SK-N-SH (cell line): ENCODE measurements around the gene GFI1B. TPM values are rescaled to one million over a fixed set of nuclear protein-coding genes. Genes with fewer than 3 reads are reported as not detected.

Source experiments
- CTCF ChIA-PET: fragments of 300-600, 350-600 bp; formaldehyde crosslinking; extraction: SDS; loops from one replicate; lab custom pipeline; 2021; lab: Yijun Ruan, JAX
- POLR2A ChIA-PET: fragments of 350-600 bp; sonication (Branson Sonifier 250); formaldehyde crosslinking; extraction: SDS; loops from one replicate; lab custom pipeline; 2020; ENCODE audit warnings: antibody characterized with exemption, inconsistent platforms; lab: Yijun Ruan, JAX
- DNase-seq: peaks from one replicate; pipeline ENCODE4 v3.0.0; 2012
- H2AFZ ChIP-seq: fragments of 200-600 bp; sonication (generic); 2 replicates; pipeline ENCODE4 v1.8.1; 2016; ENCODE audit warnings: antibody characterized with exemption, mild to moderate bottlenecking, low read depth
- H3F3A ChIP-seq: fragments of 200-600 bp; sonication (generic); replicated peaks from 2 replicates; pipeline ENCODE3; 2016; ENCODE audit warnings: antibody characterized with exemption, mild to moderate bottlenecking; ENCODE audit not compliant: insufficient read depth
- H3K27ac ChIP-seq, 2 experiments: fragments of 200-500 bp in 1 of 2; fragments of 200-600 bp in 1 of 2; sonication (Bioruptor generic) in 1 of 2; sonication (generic), shearing (Covaris generic) in 1 of 2; 2 replicates each; pipeline versions ENCODE4 v1.5.1 to v1.6.1; 2014 to 2016; ENCODE audit warnings: low read depth in 2 of 2, inconsistent platforms in 1 of 2, low read length in 1 of 2, mild to moderate bottlenecking in 1 of 2, mixed read lengths in 1 of 2
- H3K27me3 ChIP-seq: fragments of 200-600 bp; sonication (generic), shearing (Covaris generic); 2 replicates; pipeline ENCODE4 v1.6.1; 2016; ENCODE audit warnings: mixed run types; ENCODE audit not compliant: insufficient read depth
- H3K36me3 ChIP-seq, 2 experiments: fragments of 200-500 bp in 1 of 2; fragments of 200-600 bp in 1 of 2; sonication (Bioruptor generic) in 1 of 2; sonication (generic) in 1 of 2; replicated peaks in 1 of 2; 2 replicates each; pipeline versions ENCODE3 to v1.5.1; 2014 to 2016; ENCODE audit warnings: low read length in 1 of 2, mild to moderate bottlenecking in 1 of 2; ENCODE audit not compliant: insufficient read depth in 2 of 2, control insufficient read depth in 1 of 2
- H3K4me1 ChIP-seq, 2 experiments: fragments of 200-500 bp in 1 of 2; fragments of 200-600 bp in 1 of 2; sonication (Bioruptor generic) in 1 of 2; sonication (generic), shearing (Covaris generic) in 1 of 2; 2 replicates each; pipeline versions ENCODE4 v1.5.1 to v1.6.1; 2014 to 2016; ENCODE audit warnings: low read depth in 1 of 2, low read length in 1 of 2, mixed run types in 1 of 2; ENCODE audit not compliant: insufficient read depth in 2 of 2, control insufficient read depth in 1 of 2
- H3K4me2 ChIP-seq: fragments of 200-600 bp; sonication (generic), shearing (Covaris generic); 2 replicates; pipeline ENCODE4 v1.6.1; 2017; ENCODE audit warnings: mixed run types
- H3K4me3 ChIP-seq, 2 experiments: fragments of 200-500 bp in 1 of 2; fragments of 200-600 bp in 1 of 2; sonication (Bioruptor generic) in 1 of 2; sonication (generic), shearing (Covaris generic) in 1 of 2; 2 replicates each; pipeline versions ENCODE4 v1.5.1 to v1.8.1; 2014 to 2016; ENCODE audit warnings: low read depth in 2 of 2, inconsistent platforms in 1 of 2, low read length in 1 of 2, mild to moderate bottlenecking in 1 of 2, mixed read lengths in 1 of 2, moderate library complexity in 1 of 2
- H3K79me2 ChIP-seq: fragments of 200-600 bp; sonication (generic); 2 replicates; pipeline ENCODE4 v1.8.1; 2017; ENCODE audit warnings: mild to moderate bottlenecking; ENCODE audit not compliant: insufficient read depth
- H3K9ac ChIP-seq: fragments of 200-600 bp; sonication (generic); 2 replicates; pipeline ENCODE4 v1.6.1; 2017; ENCODE audit warnings: mixed run types
- H3K9me2 ChIP-seq: fragments of 200-600 bp; sonication (generic); 2 replicates; pipeline ENCODE4 v1.6.1; 2017; ENCODE audit warnings: mixed run types
- H3K9me3 ChIP-seq: fragments of 200-600 bp; sonication (generic); 2 replicates; pipeline ENCODE4 v1.6.1; 2017; ENCODE audit warnings: mixed run types, mild to moderate bottlenecking, moderate library complexity
- H4K20me1 ChIP-seq: fragments of 200-600 bp; sonication (generic); 2 replicates; pipeline ENCODE4 v1.6.1; 2017; ENCODE audit warnings: mild to moderate bottlenecking, mixed run types; ENCODE audit not compliant: insufficient read depth
- CHD2 ChIP-seq: fragments of 150-350 bp; IDR thresholded peaks from 2 replicates; pipeline ENCODE4 v1.6.1; 2018; ENCODE audit warnings: low read length; ENCODE audit not compliant: partially characterized antibody
- EP300 ChIP-seq, 2 experiments: IDR thresholded peaks; 2 replicates each; pipeline versions ENCODE4 v1.4.0 to v1.6.1; 2012; ENCODE audit warnings: borderline replicate concordance in 1 of 2, low read depth in 1 of 2, low read length in 1 of 2
- EZH2phosphoT487 ChIP-seq: fragments of 200-600 bp; sonication (generic); IDR thresholded peaks from 2 replicates; pipeline ENCODE4 v1.6.1; 2017; ENCODE audit warnings: low read depth, mixed run types, mild to moderate bottlenecking, antibody characterized with exemption, moderate library complexity, borderline replicate concordance
- FOSL2 ChIP-seq: IDR thresholded peaks from 2 replicates; pipeline ENCODE4 v1.4.0; 2012; ENCODE audit warnings: low read depth, mild to moderate bottlenecking, moderate library complexity, borderline replicate concordance
- GABPA ChIP-seq: IDR thresholded peaks from 2 replicates; pipeline ENCODE4 v1.4.0; 2012; ENCODE audit warnings: low read depth, mild to moderate bottlenecking
- GATA2 ChIP-seq: sonication (generic); formaldehyde crosslinking; IDR thresholded peaks from 2 replicates; pipeline ENCODE4 v1.5.0; 2020; ENCODE audit warnings: mild to moderate bottlenecking, missing genetic modification reagents
- JUND ChIP-seq: IDR thresholded peaks from 2 replicates; pipeline ENCODE4 v1.4.0; 2012
- MEF2A ChIP-seq: IDR thresholded peaks from 2 replicates; pipeline ENCODE4 v1.4.0; 2012; ENCODE audit warnings: low read depth, borderline replicate concordance
- MXI1 ChIP-seq: IDR thresholded peaks from 2 replicates; pipeline ENCODE4 v1.6.1; 2012; ENCODE audit warnings: mild to moderate bottlenecking, low read depth, low read length, improper control_type of control experiment
- NFIC ChIP-seq: IDR thresholded peaks from 2 replicates; pipeline ENCODE4 v1.4.0; 2012; ENCODE audit warnings: borderline replicate concordance
- NRF1 ChIP-seq: IDR thresholded peaks from 2 replicates; pipeline ENCODE4 v1.6.1; 2012; ENCODE audit warnings: low read depth, mild to moderate bottlenecking, low read length
- POLR2AphosphoS5 ChIP-seq: IDR thresholded peaks from 2 replicates; pipeline ENCODE4 v1.6.1; 2012; ENCODE audit warnings: low read depth, low read length
- RAD21 ChIP-seq: IDR thresholded peaks from 2 replicates; pipeline ENCODE4 v1.6.1; 2012; ENCODE audit warnings: mild to moderate bottlenecking, low read length
- RCOR1 ChIP-seq: fragments of 150-350 bp; IDR thresholded peaks from 2 replicates; pipeline ENCODE4 v1.6.1; 2017; ENCODE audit warnings: antibody characterized with exemption, low read length
- REST ChIP-seq: IDR thresholded peaks from 2 replicates; pipeline ENCODE4 v1.6.1; 2012; ENCODE audit warnings: mild to moderate bottlenecking, low read depth, low read length, moderate library complexity
- SIN3A ChIP-seq: IDR thresholded peaks from 2 replicates; pipeline ENCODE4 v1.6.1; 2012; ENCODE audit warnings: low read depth, mild to moderate bottlenecking, low read length, moderate library complexity, borderline replicate concordance
- TAF1 ChIP-seq: IDR thresholded peaks from 2 replicates; pipeline ENCODE4 v1.6.1; 2012; ENCODE audit warnings: low read depth, mild to moderate bottlenecking, low read length, moderate library complexity, borderline replicate concordance
- TCF12 ChIP-seq: IDR thresholded peaks from 2 replicates; pipeline ENCODE4 v1.4.0; 2012
- USF1 ChIP-seq: IDR thresholded peaks from 2 replicates; pipeline ENCODE4 v1.4.0; 2012; ENCODE audit warnings: low read depth, borderline replicate concordance
- WGBS: methylation state at CpG from one replicate; pipeline ENCODE4 v1.1.6; 2017; ENCODE audit warnings: low lambda C conversion rate; 5-methylcytosine and 5-hydroxymethylcytosine counted together
- polyA plus RNA-seq, 3 experiments: library from polyadenylated mRNA; depleted of rRNA; stranded (reverse); fragments of >200 nt; gene quantifications; 2 replicates each; pipeline ENCODE4 v1.2.3, GENCODE V29; 2012
- TF ChIP-seq, protein P1 (sequence below): fragments of 150-350 bp; IDR thresholded peaks from 2 replicates; pipeline ENCODE4 v1.6.1; 2017; ENCODE audit warnings: antibody characterized with exemption, low read length, low read depth, borderline replicate concordance

GFI1B gene
- polyA plus RNA-seq, 1 of the 3 experiments (the other 2 are of a cell fraction): not detected

DNA sequence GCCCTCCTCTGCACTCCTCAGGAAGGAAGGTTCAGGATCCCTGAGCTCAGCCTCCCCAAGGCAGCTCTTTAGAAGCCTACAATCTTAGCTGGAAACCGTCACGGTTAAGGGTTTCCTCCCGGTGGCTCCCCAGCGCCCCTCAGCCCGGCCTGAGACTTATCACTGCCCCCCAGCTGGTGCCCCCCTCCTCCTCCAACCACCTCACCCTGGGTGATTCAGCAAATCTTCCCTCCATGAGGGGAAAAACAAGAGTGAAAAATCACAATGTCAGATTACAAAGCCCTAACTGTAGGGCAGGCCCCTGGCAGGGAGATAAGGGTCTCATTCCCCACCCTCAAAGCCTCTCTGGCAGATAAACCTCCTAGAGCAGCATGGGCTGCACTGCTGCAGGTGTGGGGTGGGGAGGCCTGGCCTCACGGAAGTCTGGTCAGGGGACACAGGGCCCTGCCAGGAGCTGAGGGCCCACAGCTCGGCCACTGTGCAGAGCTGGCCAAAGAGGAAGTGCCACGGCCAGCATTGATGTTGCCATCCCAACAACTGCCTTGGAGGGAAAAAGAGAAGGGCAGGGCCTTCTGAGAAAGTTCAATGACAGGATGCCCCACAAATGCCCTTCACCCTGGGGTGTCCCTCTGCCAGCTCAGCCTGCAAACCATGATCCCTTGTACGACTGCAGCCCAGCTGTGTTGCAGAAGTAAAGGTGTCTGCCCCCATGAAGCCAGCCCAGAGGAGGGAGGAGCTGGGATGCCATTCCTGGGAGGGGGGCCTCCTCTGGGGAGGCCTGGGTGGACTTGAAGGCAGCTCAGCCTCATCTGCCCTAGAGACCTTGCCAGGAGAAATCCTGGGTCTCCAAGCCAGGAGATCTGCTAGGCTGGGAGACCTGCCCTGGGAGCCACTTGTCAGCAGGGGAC lies 25.9 kb downstream of the GFI1B start:
- H3K9ac ChIP-seq: no peak overlapping the region
- H3K79me2 ChIP-seq: no peaks in the 10 kb centered on the region
- CTCF ChIA-PET: interaction anchor here (0.8 to 4.9 kb wide), 3 partner anchors 19 to 31 kb away, joined by 3 to 39 read pairs (median 16); partner anchors contain the start of gene GFI1B
- H3F3A ChIP-seq: no peaks in the 10 kb centered on the region
- H3K27me3 ChIP-seq: peaks cover 18% of the 10 kb centered on the region; the same call in 1 of the 2 replicates
- no peak overlapping the region for H3K4me2 ChIP-seq
- TF ChIP-seq NRF1: no peak
- TF ChIP-seq EZH2phosphoT487: no peak
- no peak for TF ChIP-seq RAD21
- no peak for TF ChIP-seq RCOR1
- TF ChIP-seq CHD2: no peak
- TF ChIP-seq TAF1: no peak
- TF ChIP-seq GABPA: no peak
- no peak for TF ChIP-seq TCF12
- TF ChIP-seq NFIC: no peak
- no peak for TF ChIP-seq GATA2 (CRISPR knock-in tag)
- TF ChIP-seq SIN3A: no peak
- no peak for TF ChIP-seq MXI1
- no peak for TF ChIP-seq FOSL2
- no peak for TF ChIP-seq EP300 (IDR thresholded peaks at IDR 0.05; ENCODE audit: borderline replicate concordance in 1 of 2, low read depth in 1 of 2, low read length in 1 of 2)
- no peak for TF ChIP-seq POLR2AphosphoS5
- no peak for TF ChIP-seq JUND
- TF ChIP-seq USF1: no peak
- TF ChIP-seq MEF2A: no peak
- TF ChIP-seq, protein P1, sequence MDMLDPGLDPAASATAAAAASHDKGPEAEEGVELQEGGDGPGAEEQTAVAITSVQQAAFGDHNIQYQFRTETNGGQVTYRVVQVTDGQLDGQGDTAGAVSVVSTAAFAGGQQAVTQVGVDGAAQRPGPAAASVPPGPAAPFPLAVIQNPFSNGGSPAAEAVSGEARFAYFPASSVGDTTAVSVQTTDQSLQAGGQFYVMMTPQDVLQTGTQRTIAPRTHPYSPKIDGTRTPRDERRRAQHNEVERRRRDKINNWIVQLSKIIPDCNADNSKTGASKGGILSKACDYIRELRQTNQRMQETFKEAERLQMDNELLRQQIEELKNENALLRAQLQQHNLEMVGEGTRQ: no peak
- no peak for TF ChIP-seq REST
- H2AFZ ChIP-seq: no peak overlapping the region
- H3K4me1 ChIP-seq: no peaks in the 10 kb centered on the region; a peak in 1 of 4 replicates
- H3K9me3 ChIP-seq: no peaks in the 10 kb centered on the region
- no peak overlapping the region for H3K4me3 ChIP-seq
- no peaks in the 10 kb centered on the region for H4K20me1 ChIP-seq
- WGBS: 82% methylated on average over 7 of the region's 9 CpGs
- H3K36me3 ChIP-seq: no peaks in the 10 kb centered on the region
- H3K9me2 ChIP-seq: no peaks in the 10 kb centered on the region
- DNase-seq: peak; percentile 20
- no peak overlapping the region for H3K27ac ChIP-seq
- POLR2A ChIA-PET: no interaction called here
